ENCODE data around the gene UPK1B.

GRCh38 chr3:119211803-119212202, 38.4 kb downstream of the UPK1B start:
- no peak for TF ChIP-seq CTCF (IDR thresholded peaks at IDR 0.05)
- no peak for TF ChIP-seq POLR2A (IDR thresholded peaks at IDR 0.05)

Data from body of pancreas (tissue), 4 donors.